Panc1 (cell line): ENCODE data around the gene CAMKMT. TPM values are rescaled to one million over a fixed set of nuclear protein-coding genes. Genes with fewer than 3 reads are reported as not detected.

Experiments used
- ATAC-seq: fragments of 200-7000 bp; cut with Tn5 transposase; 2 replicates; pipeline ENCODE4 v1.9.1; 2020; ENCODE audit warnings: mild to moderate bottlenecking, moderate library complexity
- BruUV-seq: library from RNA; stranded (reverse); fragments of 400-500 nt; replicated peaks from 2 replicates; lab custom pipeline; 2021; lab: Mats Ljungman, UMichigan
- CTCF ChIA-PET: fragments of 300-600 bp; sonication (Branson Sonifier 250); formaldehyde crosslinking; loops from one replicate; lab custom pipeline; 2022; ENCODE audit warnings: antibody characterized with exemption; lab: Charles Lee
- POLR2A ChIA-PET: fragments of 300-600 bp; sonication (Branson Sonifier 250); formaldehyde crosslinking; loops from one replicate; lab custom pipeline; 2022; ENCODE audit warnings: antibody characterized with exemption; lab: Charles Lee
- DNase-seq: peaks from one replicate; pipeline ENCODE4 v3.0.0-alpha.2; 2010; ENCODE audit warnings: low read depth, low spot score
- H3K27ac ChIP-seq: 2 replicates; pipeline ENCODE4 v1.5.1; 2011; ENCODE audit warnings: mild to moderate bottlenecking, low read length, inconsistent platforms
- H3K27me3 ChIP-seq: fragments of 200-500 bp; sonication (Bioruptor generic); 2 replicates; pipeline ENCODE4 v1.6.0; 2014; ENCODE audit warnings: low read length, inconsistent platforms; ENCODE audit not compliant: control insufficient read depth, insufficient read depth
- H3K36me3 ChIP-seq: fragments of 200-500 bp; sonication (Bioruptor generic); 2 replicates; pipeline ENCODE4 v1.5.1; 2014; ENCODE audit warnings: inconsistent platforms, mild to moderate bottlenecking, low read length, moderate library complexity; ENCODE audit not compliant: control insufficient read depth, insufficient read depth
- H3K4me1 ChIP-seq: 2 replicates; pipeline ENCODE4 v1.5.1; 2011; ENCODE audit warnings: inconsistent platforms, mild to moderate bottlenecking, low read length, moderate library complexity; ENCODE audit not compliant: control insufficient read depth, insufficient read depth
- H3K4me3 ChIP-seq, 2 experiments: 2 replicates each; pipeline ENCODE4 v1.5.1; 2011 to 2012; ENCODE audit warnings: low read depth in 2 of 2, low read length in 2 of 2, mild to moderate bottlenecking in 2 of 2, inconsistent platforms in 1 of 2, moderate library complexity in 1 of 2
- H3K9me3 ChIP-seq: fragments of 200-500 bp; sonication (Bioruptor generic); 2 replicates; pipeline ENCODE4 v1.5.1; 2014; ENCODE audit warnings: low read depth, mild to moderate bottlenecking, inconsistent platforms, low read length, moderate library complexity; ENCODE audit not compliant: control insufficient read depth, insufficient read depth
- CTCF ChIP-seq: fragments of 450-650 bp; IDR thresholded peaks from 2 replicates; pipeline ENCODE4 v1.5.1; 2017; ENCODE audit warnings: mild to moderate bottlenecking
- POLR2AphosphoS5 ChIP-seq: IDR thresholded peaks from 2 replicates; pipeline ENCODE4 v1.6.1; 2012; ENCODE audit warnings: mild to moderate bottlenecking, low read depth, low read length, moderate library complexity
- SIN3A ChIP-seq: IDR thresholded peaks from 2 replicates; pipeline ENCODE4 v1.6.1; 2012; ENCODE audit warnings: low read depth, mild to moderate bottlenecking, low read length, moderate library complexity, borderline replicate concordance; ENCODE audit not compliant: insufficient read depth
- TCF7L2 ChIP-seq: IDR thresholded peaks from 2 replicates; pipeline ENCODE4 v1.6.1; 2011; ENCODE audit warnings: mild to moderate bottlenecking, low read depth, low read length, inconsistent platforms
- in situ Hi-C: cut with HindIII; loops from 2 replicates; pipeline ENCODE4 v1.10.0; 2016; ENCODE audit warnings: low sequenced_read_pairs, low pct_unique_long_range_greater_than_20kb
- intact Hi-C: fragments of 100-400 bp; cut with micrococcal nuclease; formaldehyde crosslinking; loops from one replicate; pipeline ENCODE4 v1.10.0; 2022; ENCODE audit not compliant: unreplicated experiment
- total RNA-seq: library from RNA; stranded (reverse); gene quantifications from one replicate; pipeline ENCODE4 v1.2.1, GENCODE V29; 2021; ENCODE audit not compliant: unreplicated experiment
- TF ChIP-seq, protein P1 (sequence below), 2 experiments: IDR thresholded peaks; 2 replicates each; pipeline ENCODE4 v1.6.1; 2011 to 2012; ENCODE audit warnings: low read depth in 2 of 2, control low read depth in 1 of 2, low read length in 1 of 2, mild to moderate bottlenecking in 1 of 2, moderate library complexity in 1 of 2; ENCODE audit not compliant: insufficient read depth in 1 of 2

Gene CAMKMT
- total RNA-seq, 1 experiment from 2014 or later, result 12.6 TPM

- ChIA-PET CTCF (no interaction called here), POLR2A (no interaction called here)
- peaks cover 37% of the 10 kb centered on the region for H3K36me3 ChIP-seq
Observed at GRCh38 chr2:44321360-44321759, 40.4 kb upstream of the CAMKMT start.

GRCh38 chr2:44324971-44325426 lies 36.7 kb upstream of the CAMKMT start:
- TF ChIP-seq TCF7L2, result no peak
- no peak for TF ChIP-seq SIN3A
- no peak for TF ChIP-seq POLR2AphosphoS5
- TF ChIP-seq, protein P1, sequence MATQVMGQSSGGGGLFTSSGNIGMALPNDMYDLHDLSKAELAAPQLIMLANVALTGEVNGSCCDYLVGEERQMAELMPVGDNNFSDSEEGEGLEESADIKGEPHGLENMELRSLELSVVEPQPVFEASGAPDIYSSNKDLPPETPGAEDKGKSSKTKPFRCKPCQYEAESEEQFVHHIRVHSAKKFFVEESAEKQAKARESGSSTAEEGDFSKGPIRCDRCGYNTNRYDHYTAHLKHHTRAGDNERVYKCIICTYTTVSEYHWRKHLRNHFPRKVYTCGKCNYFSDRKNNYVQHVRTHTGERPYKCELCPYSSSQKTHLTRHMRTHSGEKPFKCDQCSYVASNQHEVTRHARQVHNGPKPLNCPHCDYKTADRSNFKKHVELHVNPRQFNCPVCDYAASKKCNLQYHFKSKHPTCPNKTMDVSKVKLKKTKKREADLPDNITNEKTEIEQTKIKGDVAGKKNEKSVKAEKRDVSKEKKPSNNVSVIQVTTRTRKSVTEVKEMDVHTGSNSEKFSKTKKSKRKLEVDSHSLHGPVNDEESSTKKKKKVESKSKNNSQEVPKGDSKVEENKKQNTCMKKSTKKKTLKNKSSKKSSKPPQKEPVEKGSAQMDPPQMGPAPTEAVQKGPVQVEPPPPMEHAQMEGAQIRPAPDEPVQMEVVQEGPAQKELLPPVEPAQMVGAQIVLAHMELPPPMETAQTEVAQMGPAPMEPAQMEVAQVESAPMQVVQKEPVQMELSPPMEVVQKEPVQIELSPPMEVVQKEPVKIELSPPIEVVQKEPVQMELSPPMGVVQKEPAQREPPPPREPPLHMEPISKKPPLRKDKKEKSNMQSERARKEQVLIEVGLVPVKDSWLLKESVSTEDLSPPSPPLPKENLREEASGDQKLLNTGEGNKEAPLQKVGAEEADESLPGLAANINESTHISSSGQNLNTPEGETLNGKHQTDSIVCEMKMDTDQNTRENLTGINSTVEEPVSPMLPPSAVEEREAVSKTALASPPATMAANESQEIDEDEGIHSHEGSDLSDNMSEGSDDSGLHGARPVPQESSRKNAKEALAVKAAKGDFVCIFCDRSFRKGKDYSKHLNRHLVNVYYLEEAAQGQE (IDR thresholded peaks at IDR 0.05; ENCODE audit: insufficient read depth in 1 of 2, low read depth in 2 of 2, low read length in 1 of 2), result no peak
- TF ChIP-seq CTCF, result no peak
- Histone ChIP-seq H3K27me3 (no peaks in the 10 kb centered on the region), H3K36me3 (peaks cover 38% of the 10 kb centered on the region), H3K9me3 (no peaks in the 10 kb centered on the region), H3K4me1 (no peaks in the 10 kb centered on the region; the same call in 1 of the 2 replicates), H3K4me3 (no peak overlapping the region), H3K27ac (no peak overlapping the region)
- intact Hi-C loops, result no loop called here
- ChIA-PET CTCF (no interaction called here), POLR2A (no interaction called here)
- in situ Hi-C loops, result no loop called here
- DNase-seq (no peak), ATAC-seq (no peak)
- no TSS peak for BruUV-seq

More at GRCh38 chr2:44321360-44321759, 40.4 kb upstream of the CAMKMT start:
- no peaks in the 10 kb centered on the region for H3K27me3 ChIP-seq
- no peaks in the 10 kb centered on the region for H3K9me3 ChIP-seq
- in situ Hi-C loops, result no loop called here
- no peak overlapping the region for H3K27ac ChIP-seq
- no peak overlapping the region for H3K4me3 ChIP-seq
- ATAC-seq, result no peak
- TF ChIP-seq POLR2AphosphoS5, result no peak
- no peak for TF ChIP-seq CTCF
- TF ChIP-seq SIN3A, result no peak
- no peak for TF ChIP-seq TCF7L2
- TF ChIP-seq, protein P1 (IDR thresholded peaks at IDR 0.05; ENCODE audit: insufficient read depth in 1 of 2, low read depth in 2 of 2, low read length in 1 of 2), result no peak
- DNase-seq, result no peak
- intact Hi-C loops, result no loop called here
- H3K4me1 ChIP-seq, result no peaks in the 10 kb centered on the region; the same call in 1 of the 2 replicates
- no TSS peak for BruUV-seq
